ENCODE results near the gene CCDC43. TPM values are rescaled to one million over a fixed set of nuclear protein-coding genes. Genes with fewer than 3 reads are reported as not detected.

The CCDC43 gene
- total RNA-seq, 1 experiment from 2014 or later: 34.3 TPM

- H2BK5ac ChIP-seq (ENCODE audit: insufficient read length, low read length): no peak overlapping the region
- no peak overlapping the region for H2BK15ac ChIP-seq (ENCODE audit: low read depth, low read length)
- H3K9me3 ChIP-seq (ENCODE audit: control insufficient read depth, low read depth, low read length): no peaks in the 10 kb centered on the region
- H3K4ac ChIP-seq (ENCODE audit: low read depth, low read length): no peak overlapping the region
- TF ChIP-seq, protein P1, sequence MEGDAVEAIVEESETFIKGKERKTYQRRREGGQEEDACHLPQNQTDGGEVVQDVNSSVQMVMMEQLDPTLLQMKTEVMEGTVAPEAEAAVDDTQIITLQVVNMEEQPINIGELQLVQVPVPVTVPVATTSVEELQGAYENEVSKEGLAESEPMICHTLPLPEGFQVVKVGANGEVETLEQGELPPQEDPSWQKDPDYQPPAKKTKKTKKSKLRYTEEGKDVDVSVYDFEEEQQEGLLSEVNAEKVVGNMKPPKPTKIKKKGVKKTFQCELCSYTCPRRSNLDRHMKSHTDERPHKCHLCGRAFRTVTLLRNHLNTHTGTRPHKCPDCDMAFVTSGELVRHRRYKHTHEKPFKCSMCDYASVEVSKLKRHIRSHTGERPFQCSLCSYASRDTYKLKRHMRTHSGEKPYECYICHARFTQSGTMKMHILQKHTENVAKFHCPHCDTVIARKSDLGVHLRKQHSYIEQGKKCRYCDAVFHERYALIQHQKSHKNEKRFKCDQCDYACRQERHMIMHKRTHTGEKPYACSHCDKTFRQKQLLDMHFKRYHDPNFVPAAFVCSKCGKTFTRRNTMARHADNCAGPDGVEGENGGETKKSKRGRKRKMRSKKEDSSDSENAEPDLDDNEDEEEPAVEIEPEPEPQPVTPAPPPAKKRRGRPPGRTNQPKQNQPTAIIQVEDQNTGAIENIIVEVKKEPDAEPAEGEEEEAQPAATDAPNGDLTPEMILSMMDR (conservative IDR thresholded peaks at IDR 0.05): no peak
- no peak overlapping the region for H3K4me3 Mint-ChIP-seq
- H3K4me1 Mint-ChIP-seq: no peaks in the 10 kb centered on the region
- no peak overlapping the region for H3K23ac ChIP-seq (ENCODE audit: insufficient read length, low read depth, low read length)
- H3K36me3 Mint-ChIP-seq (ENCODE audit: insufficient read depth in 1 of 3, low read depth in 3 of 3): no peaks in the 10 kb centered on the region
- no peak overlapping the region for H3T11ph ChIP-seq (ENCODE audit: low read length)
- no peak overlapping the region for H4K8ac ChIP-seq (replicated peaks; ENCODE audit: insufficient read length, low read depth, low read length)
- H4K20me1 ChIP-seq (ENCODE audit: control insufficient read depth, insufficient read depth, insufficient read length): no peaks in the 10 kb centered on the region
- no peaks in the 10 kb centered on the region for H3K9me3 Mint-ChIP-seq
- no peak overlapping the region for H3K4me2 ChIP-seq (ENCODE audit: insufficient read depth, insufficient read length, low read length)
- H3K9ac ChIP-seq (ENCODE audit: extremely low read depth, insufficient read length, low read length): no peak overlapping the region
- H2BK120ac ChIP-seq (ENCODE audit: low read depth, low read length, poor library complexity, severe bottlenecking): no peak overlapping the region
- no peak overlapping the region for H4K5ac ChIP-seq (ENCODE audit: insufficient read length, low read depth, low read length)
- no peak overlapping the region for H3K14ac ChIP-seq (ENCODE audit: insufficient read depth, low read length)
- no peaks in the 10 kb centered on the region for H3K79me1 ChIP-seq (ENCODE audit: insufficient read depth, low read depth, low read length, poor library complexity, severe bottlenecking)
- no peaks in the 10 kb centered on the region for H3K4me1 ChIP-seq (ENCODE audit: insufficient read depth, low read length)
- no peak for DNase-seq
- peaks cover 44% of the 10 kb centered on the region for H3K27me3 Mint-ChIP-seq (ENCODE audit: low read depth)
- no peaks in the 10 kb centered on the region for H3K79me2 ChIP-seq (ENCODE audit: insufficient read depth, low read length)
- H2BK20ac ChIP-seq (ENCODE audit: low read depth, low read length, poor library complexity, severe bottlenecking): no peak overlapping the region
- no peak overlapping the region for H3K27ac ChIP-seq (ENCODE audit: insufficient read length, low read depth, low read length)
- WGBS (ENCODE audit: extremely low coverage, insufficient read length, low lambda C conversion rate): no CpG with 5 or more reads among the region's 2 CpGs
- H3K27ac Mint-ChIP-seq: no peak overlapping the region
- H2AFZ ChIP-seq (ENCODE audit: low read length): no peak overlapping the region
- H3K27me3 ChIP-seq (ENCODE audit: insufficient read depth, low read length): no peaks in the 10 kb centered on the region
- H2AK5ac ChIP-seq (ENCODE audit: insufficient read length, low read length): no peak overlapping the region
- no peak overlapping the region for H4K91ac ChIP-seq (ENCODE audit: insufficient read length, low read depth, low read length)
- no peak overlapping the region for H2BK12ac ChIP-seq (ENCODE audit: insufficient read length, low read depth, low read length)
- H3K56ac ChIP-seq (ENCODE audit: insufficient read length, low read depth, low read length): no peak overlapping the region
- H3K18ac ChIP-seq (ENCODE audit: insufficient read length, low read depth, low read length): no peak overlapping the region
- no peaks in the 10 kb centered on the region for H3K23me2 ChIP-seq (ENCODE audit: insufficient read length, low read depth, low read length, poor library complexity, severe bottlenecking)
These were observed 40.6 kb downstream of the CCDC43 start for GRCh38 chr17:44648963-44649362.

All from H9 (cell line).